Progenitor cell of endocrine pancreas (in vitro differentiated cells): ENCODE data around the gene KRT1. TPM values are rescaled to one million over a fixed set of nuclear protein-coding genes. Genes with fewer than 3 reads are reported as not detected.

ENCODE experiments used
- DNase-seq: peaks from one replicate; pipeline ENCODE4 v3.0.0; 2021; ENCODE audit warnings: low spot score; ENCODE audit not compliant: unreplicated experiment
- H3K27ac Mint-ChIP-seq: 2 replicates; pipeline ENCODE4 v1.8.0; 2021; ENCODE audit warnings: mild to moderate bottlenecking, moderate library complexity, mixed read lengths
- H3K27me3 Mint-ChIP-seq: 2 replicates; pipeline ENCODE4 v1.8.0; 2021; ENCODE audit warnings: mixed read lengths
- H3K36me3 Mint-ChIP-seq: 2 replicates; pipeline ENCODE4 v1.8.0; 2022; ENCODE audit warnings: mixed read lengths; ENCODE audit not compliant: insufficient read depth
- H3K4me1 Mint-ChIP-seq: 2 replicates; pipeline ENCODE4 v1.8.0; 2021; ENCODE audit warnings: low read depth, mixed read lengths
- H3K4me3 Mint-ChIP-seq: 2 replicates; pipeline ENCODE4 v1.8.0; 2021; ENCODE audit warnings: low read depth, mild to moderate bottlenecking, moderate library complexity, mixed read lengths
- H3K9me3 Mint-ChIP-seq: 2 replicates; pipeline ENCODE4 v1.8.0; 2021; ENCODE audit warnings: low read depth, mixed read lengths
- total RNA-seq: library from RNA; stranded (reverse); gene quantifications from 2 replicates; pipeline ENCODE4 v1.2.1, GENCODE V29; 2021
- TF ChIP-seq, protein P1 (sequence below): fragments of 200-600 bp; sonication (generic); IDR thresholded peaks from one replicate; pipeline ENCODE4 v1.5.0; 2021; ENCODE audit warnings: antibody characterized with exemption, mild to moderate bottlenecking; ENCODE audit not compliant: unreplicated experiment

KRT1 gene
- total RNA-seq, 1 donor from 2014 or later, result not detected

DNA sequence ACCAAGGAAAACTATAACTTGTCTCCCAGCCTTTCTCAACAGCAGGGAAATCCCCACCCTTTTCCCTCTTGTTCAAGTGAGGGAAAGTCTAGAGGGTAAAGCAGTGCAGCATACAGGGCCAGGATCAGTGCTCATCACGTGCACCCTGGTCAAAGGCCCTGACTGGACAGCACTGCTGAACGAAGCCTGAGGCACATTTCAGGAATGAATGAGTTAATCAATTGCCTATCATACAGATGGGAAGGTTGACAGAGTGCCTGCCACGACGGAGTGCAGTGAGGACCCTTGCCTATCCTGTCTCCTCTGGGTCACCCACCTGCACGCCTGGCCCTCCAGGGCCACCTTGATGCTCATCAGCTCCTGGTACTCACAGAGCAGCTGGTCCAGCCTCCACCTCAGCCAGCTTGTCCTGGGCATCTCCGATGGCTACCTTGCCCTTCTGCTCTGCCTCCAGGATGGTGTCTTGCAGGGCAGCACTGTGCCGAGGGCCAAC, 50.2 kb downstream of the KRT1 start:
- TF ChIP-seq, protein P1, sequence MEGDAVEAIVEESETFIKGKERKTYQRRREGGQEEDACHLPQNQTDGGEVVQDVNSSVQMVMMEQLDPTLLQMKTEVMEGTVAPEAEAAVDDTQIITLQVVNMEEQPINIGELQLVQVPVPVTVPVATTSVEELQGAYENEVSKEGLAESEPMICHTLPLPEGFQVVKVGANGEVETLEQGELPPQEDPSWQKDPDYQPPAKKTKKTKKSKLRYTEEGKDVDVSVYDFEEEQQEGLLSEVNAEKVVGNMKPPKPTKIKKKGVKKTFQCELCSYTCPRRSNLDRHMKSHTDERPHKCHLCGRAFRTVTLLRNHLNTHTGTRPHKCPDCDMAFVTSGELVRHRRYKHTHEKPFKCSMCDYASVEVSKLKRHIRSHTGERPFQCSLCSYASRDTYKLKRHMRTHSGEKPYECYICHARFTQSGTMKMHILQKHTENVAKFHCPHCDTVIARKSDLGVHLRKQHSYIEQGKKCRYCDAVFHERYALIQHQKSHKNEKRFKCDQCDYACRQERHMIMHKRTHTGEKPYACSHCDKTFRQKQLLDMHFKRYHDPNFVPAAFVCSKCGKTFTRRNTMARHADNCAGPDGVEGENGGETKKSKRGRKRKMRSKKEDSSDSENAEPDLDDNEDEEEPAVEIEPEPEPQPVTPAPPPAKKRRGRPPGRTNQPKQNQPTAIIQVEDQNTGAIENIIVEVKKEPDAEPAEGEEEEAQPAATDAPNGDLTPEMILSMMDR, result no peak
- Mint-ChIP-seq H3K27me3 (peaks cover 61% of the 10 kb centered on the region), H3K9me3 (no peaks in the 10 kb centered on the region), H3K4me3 (no peak overlapping the region), H3K4me1 (no peaks in the 10 kb centered on the region), H3K36me3 (no peaks in the 10 kb centered on the region), H3K27ac (no peak overlapping the region)
- no peak for DNase-seq

DNA sequence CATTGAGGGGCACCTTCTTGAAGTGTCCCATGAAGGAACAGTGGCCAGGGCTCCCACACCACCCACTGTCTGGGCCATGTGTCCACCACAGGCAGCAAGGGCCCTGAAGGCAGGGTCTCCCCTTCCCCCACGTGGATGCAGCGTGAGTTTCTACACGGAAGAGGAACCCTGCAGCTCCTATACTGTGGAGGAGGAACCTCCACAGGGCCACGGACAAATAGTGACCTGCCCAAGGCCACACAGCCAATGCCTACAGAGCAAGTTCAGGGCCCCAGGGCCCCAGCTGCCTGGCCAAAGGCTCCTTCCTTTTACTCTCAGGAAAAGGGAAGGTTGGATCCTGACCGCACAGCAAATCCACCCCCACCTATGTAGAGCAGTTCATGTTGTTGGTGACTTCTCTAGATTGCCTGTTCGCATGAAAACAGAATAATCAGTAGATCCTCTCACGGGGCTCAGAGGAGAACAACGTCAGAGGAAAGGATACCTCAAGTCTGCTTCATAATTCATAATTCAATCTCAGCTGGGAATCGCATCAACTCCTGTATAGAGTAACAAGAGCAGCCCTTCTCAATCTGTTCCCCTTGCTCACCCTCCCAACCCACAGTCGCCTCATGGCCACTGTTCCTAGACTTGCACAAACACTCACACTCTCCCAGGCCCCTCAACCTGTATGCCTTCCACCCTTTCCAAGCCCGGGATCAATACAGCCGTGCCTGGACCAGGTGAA, 50.8 kb downstream of the KRT1 start:
- Mint-ChIP-seq H3K27ac (no peak overlapping the region), H3K9me3 (no peaks in the 10 kb centered on the region), H3K4me3 (no peak overlapping the region), H3K4me1 (no peaks in the 10 kb centered on the region), H3K36me3 (no peaks in the 10 kb centered on the region), H3K27me3 (peaks cover 62% of the 10 kb centered on the region)
- TF ChIP-seq, protein P1, result no peak
- no peak for DNase-seq

DNA sequence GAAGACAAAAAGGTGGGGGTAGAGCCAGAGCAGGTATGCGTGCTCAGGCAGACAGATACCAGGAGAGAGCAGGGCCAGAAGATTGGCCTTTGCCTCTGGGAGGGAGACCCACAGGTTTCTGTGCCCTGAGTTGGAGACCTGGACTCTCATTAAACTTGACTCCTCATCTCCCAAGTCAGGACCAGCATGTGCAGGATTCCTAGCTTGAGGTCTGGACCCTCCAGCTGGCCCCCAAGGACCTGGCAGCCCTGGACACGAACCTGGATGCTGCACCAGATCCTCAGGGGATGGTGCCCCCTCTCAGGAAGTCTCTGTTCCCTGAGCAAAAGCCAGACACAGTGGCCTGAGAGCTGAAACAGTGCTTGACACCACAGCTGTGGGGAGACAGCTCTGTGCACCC, 51.4 kb downstream of the KRT1 start:
- no peaks in the 10 kb centered on the region for H3K4me1 Mint-ChIP-seq
- H3K27ac Mint-ChIP-seq, result no peak overlapping the region
- DNase-seq, result no peak
- H3K27me3 Mint-ChIP-seq, result peaks cover 56% of the 10 kb centered on the region
- no peaks in the 10 kb centered on the region for H3K9me3 Mint-ChIP-seq
- TF ChIP-seq, protein P1, result no peak
- H3K4me3 Mint-ChIP-seq, result no peak overlapping the region
- no peaks in the 10 kb centered on the region for H3K36me3 Mint-ChIP-seq

DNA sequence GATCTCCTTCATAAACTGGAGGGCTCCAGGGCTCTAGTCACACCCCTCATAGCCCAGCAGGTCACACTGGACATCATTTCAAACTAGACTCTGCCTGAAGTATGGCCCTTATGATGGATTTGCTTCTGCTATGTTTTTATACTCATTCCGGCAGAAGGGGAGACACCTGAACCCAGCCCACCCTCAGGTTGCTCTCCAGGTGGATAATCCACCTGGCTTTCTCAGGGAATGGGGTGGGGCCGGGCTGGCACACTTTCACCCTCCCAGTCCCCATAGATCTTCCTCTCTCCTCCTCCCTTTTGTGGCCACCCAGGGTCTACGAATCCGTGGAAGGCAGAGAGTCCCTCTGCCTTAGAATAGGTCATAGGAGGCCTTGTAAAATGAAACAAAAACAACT, 52.1 kb downstream of the KRT1 start:
- Mint-ChIP-seq H3K27me3 (peaks cover 52% of the 10 kb centered on the region), H3K36me3 (no peaks in the 10 kb centered on the region), H3K27ac (no peak overlapping the region), H3K9me3 (no peaks in the 10 kb centered on the region), H3K4me3 (no peak overlapping the region), H3K4me1 (no peaks in the 10 kb centered on the region)
- no peak for DNase-seq
- TF ChIP-seq, protein P1, result no peak

DNA sequence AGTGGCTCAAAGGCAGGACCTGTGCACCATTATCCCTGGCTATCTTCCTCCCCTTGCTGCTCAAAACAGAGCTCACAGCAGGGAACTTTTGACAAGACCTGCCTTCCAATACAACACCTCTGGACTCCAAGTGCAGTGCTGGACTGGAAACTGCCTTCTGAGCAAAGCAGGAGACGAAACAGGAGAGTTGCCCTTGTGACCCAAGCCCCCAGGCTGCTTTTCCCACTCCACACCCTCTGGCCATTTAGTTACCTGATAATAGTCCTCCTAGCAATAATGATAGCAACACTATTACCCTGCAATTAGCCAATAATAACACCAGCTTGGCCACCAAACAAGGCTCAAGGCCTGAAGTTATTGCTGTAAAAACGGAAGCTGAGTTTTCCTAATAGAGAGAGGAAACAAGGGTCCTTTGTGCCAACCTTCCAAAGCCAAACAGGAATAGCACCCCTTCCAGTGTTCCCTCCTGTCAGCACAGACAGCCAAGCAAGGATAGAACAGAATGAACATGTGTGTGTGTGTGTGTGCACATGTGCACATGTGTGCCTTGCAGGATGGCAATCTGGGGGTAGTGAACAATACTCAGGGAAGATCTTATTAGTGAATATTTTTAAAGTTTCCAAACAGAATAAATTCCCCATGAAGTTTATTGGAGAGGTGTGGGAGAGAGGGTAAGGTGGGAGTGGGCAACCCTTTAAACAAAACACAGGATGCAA, 52.7 kb downstream of the KRT1 start:
- H3K27ac Mint-ChIP-seq, result no peak overlapping the region

More for the DNA sequence above, 52.7 kb downstream of the KRT1 start:
- Mint-ChIP-seq H3K27me3 (peaks cover 54% of the 10 kb centered on the region), H3K36me3 (no peaks in the 10 kb centered on the region), H3K4me1 (no peaks in the 10 kb centered on the region), H3K9me3 (no peaks in the 10 kb centered on the region), H3K4me3 (no peak overlapping the region)
- TF ChIP-seq, protein P1, result no peak
- no peak for DNase-seq

Other genes starting within 250 kb of the KRT1 start
- not detected in 2 replicates for gene KRT75, start 246.0 kb downstream of the KRT1 start, total RNA-seq
- gene KRT6B, start 228.3 kb downstream of the KRT1 start, total RNA-seq, result not detected in 2 replicates
- gene KRT6C, start 206.6 kb downstream of the KRT1 start, total RNA-seq, result not detected in 2 replicates
- gene KRT6A, start 187.2 kb downstream of the KRT1 start, total RNA-seq, result not detected in 2 replicates
- gene KRT5, start 160.0 kb downstream of the KRT1 start, total RNA-seq, result not detected in 2 replicates
- not detected in 2 replicates for gene KRT71, start 127.3 kb downstream of the KRT1 start, total RNA-seq
- gene KRT74, start 106.6 kb downstream of the KRT1 start, total RNA-seq, result not detected in 2 replicates
- not detected in 2 replicates for gene KRT72, start 78.9 kb downstream of the KRT1 start, total RNA-seq
- gene KRT73, start 61.8 kb downstream of the KRT1 start, total RNA-seq, result not detected in 2 replicates
- gene KRT2, start 28.2 kb downstream of the KRT1 start, total RNA-seq, result not detected in 2 replicates
- not detected in 2 replicates for gene KRT77, start 23.1 kb upstream of the KRT1 start, total RNA-seq
- gene KRT76, start 96.9 kb upstream of the KRT1 start, total RNA-seq, result not detected in 2 replicates
- gene KRT3, start 115.7 kb upstream of the KRT1 start, total RNA-seq, result not detected in 2 replicates
- gene KRT4, start 133.7 kb upstream of the KRT1 start, total RNA-seq, result 0.29 and 0.38 TPM in 2 replicates
- not detected in 2 replicates for gene KRT79, start 153.9 kb upstream of the KRT1 start, total RNA-seq
- not detected in 2 replicates for gene KRT78, start 168.6 kb upstream of the KRT1 start, total RNA-seq
- 1,180 and 1,246 TPM in 2 replicates for gene KRT8, start 224.7 kb upstream of the KRT1 start, total RNA-seq